Transverse colon (tissue), 4 donors: ENCODE results near the gene C2CD3. TPM values are rescaled to one million over a fixed set of nuclear protein-coding genes. Genes with fewer than 3 reads are reported as not detected.

Experiments
- DNase-seq: peaks from one replicate; pipeline ENCODE4 v3.0.0-alpha.2; 2019
- H3K27ac ChIP-seq, 4 donors: fragments of 200-600 bp; sonication (generic); 2 replicates each; pipeline ENCODE4 v1.5.1; 2016 to 2018; ENCODE audit warnings: inconsistent platforms in 4 of 4
- H3K27me3 ChIP-seq: fragments of 200-600 bp; sonication (generic); 2 replicates; pipeline ENCODE4 v1.5.1; 2017; ENCODE audit warnings: inconsistent platforms
- H3K36me3 ChIP-seq, 4 donors: fragments of 200-600 bp; sonication (generic); 2 replicates each; pipeline ENCODE4 v1.5.1; 2017 to 2019; ENCODE audit warnings: inconsistent platforms in 4 of 4
- H3K4me1 ChIP-seq, 4 donors: fragments of 200-600 bp; sonication (generic); 2 replicates each; pipeline ENCODE4 v1.5.1; 2017 to 2020; ENCODE audit warnings: inconsistent platforms in 4 of 4
- H3K4me3 ChIP-seq, 4 donors: fragments of 200-600 bp; sonication (generic); 1 replicate in 1 of 4; 2 replicates in 3 of 4; pipeline versions ENCODE4 v1.5.1 to v1.6.1; 2017 to 2019; ENCODE audit warnings: inconsistent platforms in 4 of 4
- H3K9me3 ChIP-seq, 2 donors: fragments of 200-600 bp; sonication (generic); 2 replicates each; pipeline ENCODE4 v1.5.1; 2017 to 2019; ENCODE audit warnings: inconsistent platforms in 2 of 2
- CTCF ChIP-seq, 5 experiments: fragments of 200-600 bp in 3 of 5; fragments of 450-650 bp in 2 of 5; sonication (generic) in 3 of 5; IDR thresholded peaks; 1 replicate in 2 of 5; 2 replicates in 3 of 5; pipeline ENCODE4 v1.5.1; 2016 to 2017; ENCODE audit warnings: antibody characterized with exemption in 5 of 5, inconsistent platforms in 3 of 5, mild to moderate bottlenecking in 2 of 5, moderate library complexity in 1 of 5
- EP300 ChIP-seq: sonication (generic); formaldehyde crosslinking; IDR thresholded peaks from one replicate; pipeline ENCODE4 v1.6.1; 2017; ENCODE audit warnings: antibody characterized with exemption, low read depth
- POLR2A ChIP-seq: fragments of 450-650 bp; IDR thresholded peaks from one replicate; pipeline ENCODE4 v1.6.1; 2016; ENCODE audit warnings: antibody characterized with exemption, mild to moderate bottlenecking, moderate library complexity
- POLR2AphosphoS5 ChIP-seq, 3 donors: sonication (generic); formaldehyde crosslinking; IDR thresholded peaks; one replicate each; pipeline ENCODE4 v1.6.1; 2016; ENCODE audit warnings: antibody characterized with exemption in 3 of 3
- WGBS, 2 donors: methylation state at CpG; one replicate each; pipeline ENCODE4 v1.1.5; 2018; ENCODE audit warnings: low coverage in 1 of 2; 5-methylcytosine and 5-hydroxymethylcytosine counted together
- in situ Hi-C, 4 donors: fragments of 200-750 bp; cut with MboI; loops; one replicate each; pipeline versions ENCODE4 v1.15.0 to v1.15.1; 2017; ENCODE audit warnings: low sequenced_read_pairs in 3 of 4, low pct_ligation_motif_present in 1 of 4, low pct_unique_long_range_greater_than_20kb in 1 of 4
- intact Hi-C: fragments of 100-400 bp; cut with DNase I; formaldehyde crosslinking; loops from one replicate; pipeline ENCODE4 v1.15.1; 2023; ENCODE audit warnings: low total_unique reads
- total RNA-seq, 4 donors: library from RNA; depleted of rRNA; stranded (reverse); fragments of >200 nt; gene quantifications; one replicate each; pipeline ENCODE4 v1.1.0, GENCODE V29; 2016

Gene C2CD3
- total RNA-seq, 4 donors from 2014 or later: 22.2 to 52.5 (median 37.4) TPM

DNA sequence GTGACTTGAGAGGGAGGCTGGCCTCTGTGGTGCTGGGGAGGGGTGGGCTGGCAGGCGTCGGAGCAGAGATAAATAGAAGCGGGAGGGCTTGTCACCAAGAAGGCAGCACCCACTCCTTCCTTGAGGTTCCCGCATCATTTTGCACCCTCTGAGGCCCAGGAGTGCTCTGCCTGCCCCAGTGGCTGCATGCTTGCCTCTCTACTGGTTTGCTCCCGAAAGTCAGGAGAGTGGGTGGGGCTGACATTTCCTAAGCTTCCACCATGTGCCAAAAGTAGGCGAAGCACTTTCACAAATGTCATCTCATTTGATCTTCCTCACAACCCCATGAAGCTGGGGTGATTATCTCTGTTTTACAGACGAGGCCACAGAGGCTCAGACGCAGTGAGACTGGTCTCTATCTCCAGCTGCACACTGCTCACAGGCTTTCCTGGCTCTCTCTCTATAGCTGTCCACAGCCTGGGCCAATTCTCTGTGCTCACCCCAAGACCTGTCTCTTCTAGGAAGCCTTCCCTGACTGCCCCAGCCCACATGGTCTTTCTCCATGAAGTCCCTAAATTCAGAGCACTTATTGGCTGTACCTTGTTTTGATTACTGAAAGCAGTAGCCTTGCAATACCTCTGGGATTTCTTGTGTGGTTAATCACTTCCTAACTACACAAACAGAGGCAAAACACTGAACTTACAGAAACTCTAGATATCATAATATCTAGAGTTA, 159.3 kb downstream of the C2CD3 start:
- Histone ChIP-seq H3K27ac (no peak overlapping the region), H3K27me3 (no peaks in the 10 kb centered on the region), H3K9me3 (no peaks in the 10 kb centered on the region), H3K4me3 (no peak overlapping the region), H3K36me3 (no peaks in the 10 kb centered on the region), H3K4me1 (peaks cover 0 to 7% (median 2%) of the 10 kb centered on the region in 4 donors)
- intact Hi-C loops (no loop called here), in situ Hi-C loops (no loop called here)
- DNase-seq: no peak
- TF ChIP-seq EP300 (no peak), POLR2AphosphoS5 (IDR thresholded peaks at IDR 0.05) (no peak), POLR2A (no peak), CTCF (IDR thresholded peaks at IDR 0.05) (no peak)
- WGBS, 2 donors: 77% methylated on average over 8 of the region's 8 CpGs; no CpG with 5 or more reads in 1 of the 2 donors

DNA sequence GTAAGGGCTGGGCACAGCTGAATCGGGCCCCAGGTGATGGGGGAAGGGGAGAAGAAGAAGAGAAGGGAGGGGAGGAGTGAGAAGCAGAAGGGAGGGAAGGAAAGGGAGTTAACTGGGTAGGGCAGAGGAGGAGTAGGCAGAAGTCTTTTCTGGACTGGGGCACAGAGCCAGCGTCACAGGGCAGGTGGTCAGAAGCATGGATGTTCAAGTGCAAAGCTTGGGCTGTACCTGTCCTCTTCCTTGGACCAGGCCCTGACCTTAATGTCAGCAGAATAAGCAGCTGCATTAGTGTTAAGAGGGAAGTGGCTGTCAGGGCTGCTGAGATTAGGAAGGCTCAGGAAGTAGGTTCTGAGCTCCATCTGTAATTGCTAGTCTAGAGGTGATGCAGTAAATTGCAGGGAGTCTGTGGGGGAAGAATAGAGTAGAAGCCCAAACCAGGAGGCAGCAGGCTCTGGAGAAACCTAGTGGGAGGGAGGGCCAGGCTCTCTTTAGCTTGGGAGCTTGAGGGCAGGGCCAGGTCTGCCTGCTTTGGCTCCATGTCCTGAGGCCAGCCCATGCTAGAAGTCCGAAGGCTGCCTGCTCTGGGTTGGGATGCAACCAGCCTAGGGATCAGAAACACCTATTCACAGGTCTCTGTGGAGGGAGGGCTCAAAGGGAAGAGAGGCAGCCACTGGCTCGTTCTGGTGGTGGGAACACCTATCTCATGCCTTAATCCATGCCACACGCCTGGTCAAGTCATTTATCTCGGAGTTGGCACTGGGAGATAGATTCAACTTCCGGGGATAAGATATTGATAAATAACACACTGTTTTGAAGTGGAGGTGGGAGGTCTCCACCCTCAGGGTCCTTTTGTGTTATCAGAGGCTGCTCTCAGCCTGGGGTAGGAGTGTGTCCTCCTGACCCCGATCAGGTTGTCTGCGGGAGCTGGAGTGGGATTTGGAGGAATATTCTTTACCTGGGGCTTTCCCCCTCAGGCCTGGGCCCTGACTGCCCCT, 160.2 kb downstream of the C2CD3 start:
- DNase-seq: no peak
- in situ Hi-C loops (no loop called here), intact Hi-C loops (no loop called here)
- Histone ChIP-seq H3K4me3 (no peak overlapping the region), H3K36me3 (no peaks in the 10 kb centered on the region), H3K9me3 (no peaks in the 10 kb centered on the region), H3K4me1 (peaks cover 0 to 7% (median 0%) of the 10 kb centered on the region in 4 donors), H3K27me3 (no peaks in the 10 kb centered on the region), H3K27ac (no peak overlapping the region)
- TF ChIP-seq POLR2A (no peak), POLR2AphosphoS5 (IDR thresholded peaks at IDR 0.05) (no peak), CTCF (IDR thresholded peaks at IDR 0.05) (no peak), EP300 (no peak)
- 93 to 100% methylated on average over 1 to 9 of the region's 9 CpGs for WGBS, 2 donors

- WGBS, 2 donors: 92% methylated on average over 5 of the region's 5 CpGs
- intact Hi-C loops (no loop called here), in situ Hi-C loops (no loop called here)
- Histone ChIP-seq H3K9me3 (no peaks in the 10 kb centered on the region), H3K4me3 (no peak overlapping the region), H3K27ac (no peak overlapping the region), H3K27me3 (no peaks in the 10 kb centered on the region), H3K36me3 (no peaks in the 10 kb centered on the region), H3K4me1 (peaks cover 0 to 7% (median 0%) of the 10 kb centered on the region in 4 donors)
- DNase-seq: no peak
- TF ChIP-seq EP300 (no peak), POLR2AphosphoS5 (IDR thresholded peaks at IDR 0.05) (no peak), POLR2A (no peak), CTCF (IDR thresholded peaks at IDR 0.05) (no peak)
Observed at GRCh38 chr11:74009675-74010305, 161.0 kb downstream of the C2CD3 start.

DNA sequence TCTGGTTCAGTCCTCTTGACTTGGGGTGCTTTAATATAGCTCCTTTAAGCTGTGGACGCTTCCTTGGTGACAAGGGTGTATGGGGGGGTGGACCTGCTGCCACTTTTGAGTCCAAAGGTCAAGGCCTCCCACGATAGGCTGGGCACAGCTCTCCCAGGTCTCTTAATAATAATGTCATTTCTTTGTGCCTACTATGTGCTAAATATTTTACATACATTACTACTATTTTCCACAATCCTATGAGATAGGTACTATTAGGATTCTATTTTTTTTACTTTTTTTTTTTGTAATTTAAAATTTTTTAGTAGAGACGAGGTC, 161.6 kb downstream of the C2CD3 start:
- in situ Hi-C loops: no loop called here
- H3K4me1 ChIP-seq: peaks cover 0 to 11% (median 0%) of the 10 kb centered on the region in 4 donors
- DNase-seq: no peak
- no peaks in the 10 kb centered on the region for H3K36me3 ChIP-seq
- intact Hi-C loops: no loop called here
- no peaks in the 10 kb centered on the region for H3K9me3 ChIP-seq
- H3K27ac ChIP-seq: no peak overlapping the region
- no peak for TF ChIP-seq POLR2AphosphoS5 (IDR thresholded peaks at IDR 0.05)
- no peak for TF ChIP-seq POLR2A
- no peak for TF ChIP-seq EP300
- no peak for TF ChIP-seq CTCF (IDR thresholded peaks at IDR 0.05)
- no peaks in the 10 kb centered on the region for H3K27me3 ChIP-seq
- 72 to 84% methylated on average over 3 of the region's 3 CpGs for WGBS, 2 donors
- no peak overlapping the region for H3K4me3 ChIP-seq
